Neural cell (in vitro differentiated cells): ENCODE data around the gene LRWD1.

ENCODE experiments used
- CTCF ChIP-seq: fragments of 450-650 bp; IDR thresholded peaks from 2 replicates; pipeline ENCODE4 v1.5.1; 2014; ENCODE audit warnings: antibody characterized with exemption, mild to moderate bottlenecking, moderate library complexity; ENCODE audit not compliant: poor library complexity, severe bottlenecking
- POLR2AphosphoS5 ChIP-seq: IDR thresholded peaks from 2 replicates; pipeline ENCODE4 v1.6.1; 2012
- REST ChIP-seq: IDR thresholded peaks from 2 replicates; pipeline ENCODE4 v1.6.1; 2012; ENCODE audit warnings: borderline replicate concordance

- TF ChIP-seq CTCF (no peak), POLR2AphosphoS5 (no peak), REST (no peak)
These were observed 19.7 kb upstream of the LRWD1 start for GRCh38 chr7:102444961-102445673.
